ENCODE data around the gene RBL1. TPM values are rescaled to one million over a fixed set of nuclear protein-coding genes. Genes with fewer than 3 reads are reported as not detected.
A peak's percentile ranks its signal among the peaks of the same experiment; 100 is the strongest.

Gene RBL1, protein sequence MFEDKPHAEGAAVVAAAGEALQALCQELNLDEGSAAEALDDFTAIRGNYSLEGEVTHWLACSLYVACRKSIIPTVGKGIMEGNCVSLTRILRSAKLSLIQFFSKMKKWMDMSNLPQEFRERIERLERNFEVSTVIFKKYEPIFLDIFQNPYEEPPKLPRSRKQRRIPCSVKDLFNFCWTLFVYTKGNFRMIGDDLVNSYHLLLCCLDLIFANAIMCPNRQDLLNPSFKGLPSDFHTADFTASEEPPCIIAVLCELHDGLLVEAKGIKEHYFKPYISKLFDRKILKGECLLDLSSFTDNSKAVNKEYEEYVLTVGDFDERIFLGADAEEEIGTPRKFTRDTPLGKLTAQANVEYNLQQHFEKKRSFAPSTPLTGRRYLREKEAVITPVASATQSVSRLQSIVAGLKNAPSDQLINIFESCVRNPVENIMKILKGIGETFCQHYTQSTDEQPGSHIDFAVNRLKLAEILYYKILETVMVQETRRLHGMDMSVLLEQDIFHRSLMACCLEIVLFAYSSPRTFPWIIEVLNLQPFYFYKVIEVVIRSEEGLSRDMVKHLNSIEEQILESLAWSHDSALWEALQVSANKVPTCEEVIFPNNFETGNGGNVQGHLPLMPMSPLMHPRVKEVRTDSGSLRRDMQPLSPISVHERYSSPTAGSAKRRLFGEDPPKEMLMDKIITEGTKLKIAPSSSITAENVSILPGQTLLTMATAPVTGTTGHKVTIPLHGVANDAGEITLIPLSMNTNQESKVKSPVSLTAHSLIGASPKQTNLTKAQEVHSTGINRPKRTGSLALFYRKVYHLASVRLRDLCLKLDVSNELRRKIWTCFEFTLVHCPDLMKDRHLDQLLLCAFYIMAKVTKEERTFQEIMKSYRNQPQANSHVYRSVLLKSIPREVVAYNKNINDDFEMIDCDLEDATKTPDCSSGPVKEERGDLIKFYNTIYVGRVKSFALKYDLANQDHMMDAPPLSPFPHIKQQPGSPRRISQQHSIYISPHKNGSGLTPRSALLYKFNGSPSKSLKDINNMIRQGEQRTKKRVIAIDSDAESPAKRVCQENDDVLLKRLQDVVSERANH
- 1 to 10 TPM; 2.1 to 2.4 TPM for total RNA-seq

- no peaks in the 10 kb centered on the region for H3K9me3 ChIP-seq
- H3K27ac ChIP-seq: peak within 1 kb of the TSS; percentile 48 to 75
- H3K4me3 ChIP-seq: peak within 1 kb of the TSS; percentile 72 to 86
- H3K27me3 ChIP-seq: no peaks in the 10 kb centered on the region
- H3K4me1 ChIP-seq: peaks cover 0 to 15% of the 10 kb centered on the region in 2 donors
- TF ChIP-seq, protein P1, sequence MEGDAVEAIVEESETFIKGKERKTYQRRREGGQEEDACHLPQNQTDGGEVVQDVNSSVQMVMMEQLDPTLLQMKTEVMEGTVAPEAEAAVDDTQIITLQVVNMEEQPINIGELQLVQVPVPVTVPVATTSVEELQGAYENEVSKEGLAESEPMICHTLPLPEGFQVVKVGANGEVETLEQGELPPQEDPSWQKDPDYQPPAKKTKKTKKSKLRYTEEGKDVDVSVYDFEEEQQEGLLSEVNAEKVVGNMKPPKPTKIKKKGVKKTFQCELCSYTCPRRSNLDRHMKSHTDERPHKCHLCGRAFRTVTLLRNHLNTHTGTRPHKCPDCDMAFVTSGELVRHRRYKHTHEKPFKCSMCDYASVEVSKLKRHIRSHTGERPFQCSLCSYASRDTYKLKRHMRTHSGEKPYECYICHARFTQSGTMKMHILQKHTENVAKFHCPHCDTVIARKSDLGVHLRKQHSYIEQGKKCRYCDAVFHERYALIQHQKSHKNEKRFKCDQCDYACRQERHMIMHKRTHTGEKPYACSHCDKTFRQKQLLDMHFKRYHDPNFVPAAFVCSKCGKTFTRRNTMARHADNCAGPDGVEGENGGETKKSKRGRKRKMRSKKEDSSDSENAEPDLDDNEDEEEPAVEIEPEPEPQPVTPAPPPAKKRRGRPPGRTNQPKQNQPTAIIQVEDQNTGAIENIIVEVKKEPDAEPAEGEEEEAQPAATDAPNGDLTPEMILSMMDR (IDR thresholded peaks at IDR 0.05): peak; percentile 23 to 79
- peak; percentile 79 for DNase-seq (ENCODE audit: low spot score)
- H3K36me3 ChIP-seq: no peaks in the 10 kb centered on the region
Measured at GRCh38 chr20:37095599-37096414, at the start of gene RBL1. Gene RBL1 (minus strand): TSS chr20:37095997. CDS start chr20:37095928, 69 bp downstream.

DNA sequence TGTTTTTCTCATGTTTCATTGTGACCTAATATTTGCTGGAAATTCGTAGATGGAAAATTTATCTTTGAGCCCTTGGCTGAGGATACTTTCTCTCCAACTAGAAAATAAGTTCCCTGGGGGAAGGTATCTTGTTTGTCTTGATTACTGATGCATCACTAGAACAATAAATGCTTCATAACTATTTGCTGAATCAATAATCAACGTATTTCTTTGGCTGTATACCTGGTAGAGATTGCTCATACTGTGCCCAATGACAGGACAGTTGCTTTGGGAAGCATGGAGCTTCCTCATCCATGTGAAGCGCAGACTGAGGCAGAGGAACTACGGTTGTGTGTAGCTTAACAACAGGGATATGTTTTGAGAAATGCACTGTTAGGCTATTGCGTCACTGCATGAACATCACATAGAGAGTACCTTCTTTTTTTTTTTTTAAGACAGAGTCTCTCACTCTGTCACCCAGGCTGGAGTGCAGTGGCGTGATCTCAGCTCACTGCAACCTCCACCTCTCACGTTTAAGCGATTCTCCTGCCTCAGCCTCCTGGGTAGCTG, 49.1 kb upstream of the RBL1 start:
- TF ChIP-seq, protein P1 (IDR thresholded peaks at IDR 0.05): no peak
- Histone ChIP-seq H3K27me3 (no peaks in the 10 kb centered on the region), H3K9me3 (no peaks in the 10 kb centered on the region), H3K27ac (no peak overlapping the region), H3K4me1 (no peaks in the 10 kb centered on the region), H3K36me3 (no peaks in the 10 kb centered on the region), H3K4me3 (no peak overlapping the region)
- DNase-seq (ENCODE audit: low spot score): no peak

GRCh38 chr20:37142708-37143107, 46.9 kb upstream of the RBL1 start:
- H3K9me3 ChIP-seq: no peaks in the 10 kb centered on the region
- no peak overlapping the region for H3K27ac ChIP-seq
- TF ChIP-seq, protein P1 (IDR thresholded peaks at IDR 0.05): no peak
- H3K4me3 ChIP-seq: no peak overlapping the region
- no peaks in the 10 kb centered on the region for H3K36me3 ChIP-seq
- no peaks in the 10 kb centered on the region for H3K4me1 ChIP-seq
- no peaks in the 10 kb centered on the region for H3K27me3 ChIP-seq
- no peak for DNase-seq (ENCODE audit: low spot score)

DNA sequence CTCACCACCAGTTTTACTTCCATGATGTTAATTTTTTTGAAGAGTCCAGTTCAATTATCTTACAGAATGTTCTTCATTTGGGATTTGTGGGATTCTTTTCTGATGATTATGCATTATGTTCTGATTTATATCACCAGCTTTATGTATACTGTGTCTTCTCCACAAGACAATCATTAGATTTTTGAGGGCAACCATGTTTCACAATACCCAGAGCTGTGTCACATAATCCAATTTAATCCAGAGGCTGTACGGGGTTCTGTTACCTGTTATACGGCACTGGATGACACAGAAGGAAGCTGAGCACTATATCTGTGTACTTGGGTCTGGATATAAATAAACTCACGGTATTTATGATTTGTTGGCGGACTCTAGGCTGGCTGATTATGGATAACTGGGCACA, 41.8 kb upstream of the RBL1 start:
- H3K4me3 ChIP-seq: no peak overlapping the region
- DNase-seq (ENCODE audit: low spot score): no peak
- peaks cover 0 to 8% of the 10 kb centered on the region in 2 donors for H3K4me1 ChIP-seq
- no peaks in the 10 kb centered on the region for H3K9me3 ChIP-seq
- H3K36me3 ChIP-seq: no peaks in the 10 kb centered on the region
- H3K27ac ChIP-seq: no peak overlapping the region
- TF ChIP-seq, protein P1 (IDR thresholded peaks at IDR 0.05): no peak
- H3K27me3 ChIP-seq: no peaks in the 10 kb centered on the region

GRCh38 chr20:37133952-37134351, 38.2 kb upstream of the RBL1 start:
- DNase-seq (ENCODE audit: low spot score): no peak
- Histone ChIP-seq H3K36me3 (no peaks in the 10 kb centered on the region), H3K4me3 (no peak overlapping the region), H3K27ac (no peak overlapping the region), H3K9me3 (no peaks in the 10 kb centered on the region), H3K4me1 (peaks cover 0 to 8% of the 10 kb centered on the region in 2 donors), H3K27me3 (no peaks in the 10 kb centered on the region)
- TF ChIP-seq, protein P1 (IDR thresholded peaks at IDR 0.05): no peak
